ENCODE measurements around the gene EMID1. TPM values are rescaled to one million over a fixed set of nuclear protein-coding genes. Genes with fewer than 3 reads are reported as not detected.

The EMID1 gene
- total RNA-seq, 1 donor from 2014 or later: 0.64 TPM

Other genes with a start within 250 kb of the EMID1 start
- not detected for gene C22orf31, start 144.1 kb upstream of the EMID1 start, total RNA-seq
- 10.7 TPM for gene KREMEN1, start 132.9 kb upstream of the EMID1 start, total RNA-seq
- gene RHBDD3, start 62.1 kb downstream of the EMID1 start, total RNA-seq: 254 TPM
- 133 TPM for gene EWSR1, start 62.4 kb downstream of the EMID1 start, total RNA-seq
- 99.3 TPM for gene GAS2L1, start 100.8 kb downstream of the EMID1 start, total RNA-seq
- gene RASL10A, start 109.8 kb downstream of the EMID1 start, total RNA-seq: not detected
- gene AP1B1, start 182.7 kb downstream of the EMID1 start, total RNA-seq: 86.4 TPM
- not detected for gene RFPL1, start 232.7 kb downstream of the EMID1 start, total RNA-seq